Measurements from ENCODE around the gene ANKRD12.

GRCh38 chr18:9283791-9284190 is 147.2 kb downstream of the ANKRD12 start:
- TF ChIP-seq, protein P1, sequence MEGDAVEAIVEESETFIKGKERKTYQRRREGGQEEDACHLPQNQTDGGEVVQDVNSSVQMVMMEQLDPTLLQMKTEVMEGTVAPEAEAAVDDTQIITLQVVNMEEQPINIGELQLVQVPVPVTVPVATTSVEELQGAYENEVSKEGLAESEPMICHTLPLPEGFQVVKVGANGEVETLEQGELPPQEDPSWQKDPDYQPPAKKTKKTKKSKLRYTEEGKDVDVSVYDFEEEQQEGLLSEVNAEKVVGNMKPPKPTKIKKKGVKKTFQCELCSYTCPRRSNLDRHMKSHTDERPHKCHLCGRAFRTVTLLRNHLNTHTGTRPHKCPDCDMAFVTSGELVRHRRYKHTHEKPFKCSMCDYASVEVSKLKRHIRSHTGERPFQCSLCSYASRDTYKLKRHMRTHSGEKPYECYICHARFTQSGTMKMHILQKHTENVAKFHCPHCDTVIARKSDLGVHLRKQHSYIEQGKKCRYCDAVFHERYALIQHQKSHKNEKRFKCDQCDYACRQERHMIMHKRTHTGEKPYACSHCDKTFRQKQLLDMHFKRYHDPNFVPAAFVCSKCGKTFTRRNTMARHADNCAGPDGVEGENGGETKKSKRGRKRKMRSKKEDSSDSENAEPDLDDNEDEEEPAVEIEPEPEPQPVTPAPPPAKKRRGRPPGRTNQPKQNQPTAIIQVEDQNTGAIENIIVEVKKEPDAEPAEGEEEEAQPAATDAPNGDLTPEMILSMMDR (IDR thresholded peaks at IDR 0.05; ENCODE audit: insufficient read depth, low read length, poor library complexity, severe bottlenecking): no peak
- no peak for TF ChIP-seq EZH2phosphoT487 (conservative IDR thresholded peaks at IDR 0.05; ENCODE audit: low read length)
